Measurements from ENCODE around the gene TTC9B. TPM values are rescaled to one million over a fixed set of nuclear protein-coding genes. Genes with fewer than 3 reads are reported as not detected.
A peak's percentile ranks its signal among the peaks of the same experiment; 100 is the strongest.
"Not testable (repeated sequence)": the region's sequence is repeated elsewhere in the genome, so short reads cannot be mapped to it uniquely, and the experiment has no call there.

The TTC9B gene
- total RNA-seq, 1 donor from 2014 or later = not detected

- Mint-ChIP-seq H3K4me3 (no peak overlapping the region), H3K27ac (no peak overlapping the region), H3K36me3 (no peaks in the 10 kb centered on the region), H3K9me3 (peaks cover 3% of the 10 kb centered on the region), H3K4me1 (peaks cover 2% of the 10 kb centered on the region), H3K27me3 (ENCODE audit: insufficient read depth, low read depth) (peaks cover 47% of the 10 kb centered on the region)
- peaks cover 15% of the 10 kb centered on the region for H4K20me1 ChIP-seq (ENCODE audit: low read depth)
- TF ChIP-seq CTCF (IDR thresholded peaks at IDR 0.05) (peak; percentile 89), EZH2 (IDR thresholded peaks at IDR 0.05) (peak; percentile 9), EZH2phosphoT487 (IDR thresholded peaks at IDR 0.05) (no peak)
- peak; percentile 87 for DNase-seq (ENCODE audit: low spot score)
- H3K9ac ChIP-seq = no peak overlapping the region
- peaks cover 18% of the 10 kb centered on the region for H3F3A ChIP-seq (ENCODE audit: low read depth)
- peaks cover 89% of the 10 kb centered on the region for H3K27me3 ChIP-seq
- no peaks in the 10 kb centered on the region for H3K36me3 ChIP-seq
- no peak overlapping the region for H2AFZ ChIP-seq (replicated peaks)
- no peaks in the 10 kb centered on the region for H3K4me1 ChIP-seq
- no peak overlapping the region for H3K4me3 ChIP-seq
- no peak overlapping the region for H3K4me2 ChIP-seq
- H3K9me3 ChIP-seq (ENCODE audit: low read depth) = no peaks in the 10 kb centered on the region
- H3K27ac ChIP-seq = no peak overlapping the region
- H3K79me2 ChIP-seq (ENCODE audit: low read depth) = no peaks in the 10 kb centered on the region
Measured at GRCh38 chr19:40221858-40222619, 3.9 kb upstream of the TTC9B start.

GRCh38 chr19:40220674-40221073, 2.5 kb upstream of the TTC9B start:
- DNase-seq (ENCODE audit: low spot score) = no peak
- TF ChIP-seq CTCF (IDR thresholded peaks at IDR 0.05) = no peak
- no peak for TF ChIP-seq EZH2 (IDR thresholded peaks at IDR 0.05)
- no peak for TF ChIP-seq EZH2phosphoT487 (IDR thresholded peaks at IDR 0.05)
- no peaks in the 10 kb centered on the region for H3K36me3 Mint-ChIP-seq
- Histone ChIP-seq H3K9ac (no peak overlapping the region), H3K36me3 (no peaks in the 10 kb centered on the region), H3K9me3 (ENCODE audit: low read depth) (no peaks in the 10 kb centered on the region), H4K20me1 (ENCODE audit: low read depth) (peaks cover 21% of the 10 kb centered on the region), H3F3A (ENCODE audit: low read depth) (peaks cover 19% of the 10 kb centered on the region), H3K4me1 (no peaks in the 10 kb centered on the region), H3K79me2 (ENCODE audit: low read depth) (no peaks in the 10 kb centered on the region), H3K27ac (no peak overlapping the region), H3K4me3 (no peak overlapping the region), H3K4me2 (no peak overlapping the region), H3K27me3 (peaks cover 89% of the 10 kb centered on the region), H2AFZ (replicated peaks) (no peak overlapping the region)
- no peak overlapping the region for H3K27ac Mint-ChIP-seq
- peaks cover 53% of the 10 kb centered on the region for H3K27me3 Mint-ChIP-seq (ENCODE audit: insufficient read depth, low read depth)
- H3K4me3 Mint-ChIP-seq = no peak overlapping the region
- H3K4me1 Mint-ChIP-seq = peaks cover 6% of the 10 kb centered on the region
- H3K9me3 Mint-ChIP-seq = peaks cover 3% of the 10 kb centered on the region

GRCh38 chr19:40219721-40220276, 1.6 kb upstream of the TTC9B start:
- Mint-ChIP-seq H3K36me3 (no peaks in the 10 kb centered on the region), H3K4me1 (peaks cover 6% of the 10 kb centered on the region), H3K27ac (no peak overlapping the region), H3K27me3 (ENCODE audit: insufficient read depth, low read depth) (peaks cover 50% of the 10 kb centered on the region), H3K4me3 (no peak overlapping the region), H3K9me3 (peaks cover 3% of the 10 kb centered on the region)
- Histone ChIP-seq H3K4me1 (no peaks in the 10 kb centered on the region), H3K27ac (no peak overlapping the region), H3K27me3 (peaks cover 86% of the 10 kb centered on the region), H3K4me2 (no peak overlapping the region), H3K9me3 (ENCODE audit: low read depth) (no peaks in the 10 kb centered on the region), H2AFZ (replicated peaks) (no peak overlapping the region), H3K79me2 (ENCODE audit: low read depth) (no peaks in the 10 kb centered on the region), H3K4me3 (no peak overlapping the region), H3K9ac (no peak overlapping the region), H4K20me1 (ENCODE audit: low read depth) (peaks cover 21% of the 10 kb centered on the region), H3K36me3 (no peaks in the 10 kb centered on the region), H3F3A (ENCODE audit: low read depth) (peaks cover 19% of the 10 kb centered on the region)
- no peak for DNase-seq (ENCODE audit: low spot score)
- no peak for TF ChIP-seq EZH2 (IDR thresholded peaks at IDR 0.05)
- no peak for TF ChIP-seq EZH2phosphoT487 (IDR thresholded peaks at IDR 0.05)
- TF ChIP-seq CTCF (IDR thresholded peaks at IDR 0.05) = no peak

- H3K27me3 ChIP-seq = peaks cover 81% of the 10 kb centered on the region
- not testable (repeated sequence) for DNase-seq (ENCODE audit: low spot score); H3K9me3 ChIP-seq (ENCODE audit: low read depth); H3K27ac ChIP-seq; H3K4me1 Mint-ChIP-seq; H3K4me3 ChIP-seq; H3K36me3 Mint-ChIP-seq; H3K4me3 Mint-ChIP-seq; H2AFZ ChIP-seq (replicated peaks); H3K27ac Mint-ChIP-seq; H3K4me2 ChIP-seq; H3K4me1 ChIP-seq; H3K9me3 Mint-ChIP-seq; H3K79me2 ChIP-seq (ENCODE audit: low read depth); H3K9ac ChIP-seq; H3K36me3 ChIP-seq
- peaks cover 48% of the 10 kb centered on the region for H3K27me3 Mint-ChIP-seq (ENCODE audit: insufficient read depth, low read depth)
- peaks cover 19% of the 10 kb centered on the region for H3F3A ChIP-seq (ENCODE audit: low read depth)
- H4K20me1 ChIP-seq (ENCODE audit: low read depth) = peaks cover 21% of the 10 kb centered on the region
Measured at GRCh38 chr19:40219029-40219428, 845 bp upstream of the TTC9B start.

Data from neural progenitor cell (in vitro differentiated cells).